Colonic mucosa (tissue), 4 donors: ENCODE measurements around the gene ETHE1. TPM values are rescaled to one million over a fixed set of nuclear protein-coding genes. Genes with fewer than 3 reads are reported as not detected.

Experiments
- DNase-seq: peaks from one replicate; pipeline ENCODE4 v3.0.0-alpha.2; 2020
- H3K27ac ChIP-seq: fragments of 200-600 bp; one replicate; pipeline ENCODE4 v1.8.0; 2021
- H3K27me3 ChIP-seq: fragments of 200-600 bp; one replicate; pipeline ENCODE4 v1.8.0; 2021
- H3K36me3 ChIP-seq: fragments of 200-600 bp; one replicate; pipeline ENCODE4 v1.8.0; 2021
- H3K4me1 ChIP-seq: fragments of 200-600 bp; one replicate; pipeline ENCODE4 v1.8.0; 2021; ENCODE audit warnings: mild to moderate bottlenecking
- H3K4me3 ChIP-seq: fragments of 200-600 bp; one replicate; pipeline ENCODE4 v1.8.0; 2021
- H3K9ac ChIP-seq, 2 donors: one replicate each; pipeline ENCODE4 v1.7.0; 2013; ENCODE audit warnings: control low read depth in 2 of 2, low read depth in 2 of 2, low read length in 2 of 2
- H3K9me3 ChIP-seq: fragments of 200-600 bp; one replicate; pipeline ENCODE4 v1.8.0; 2021
- CTCF ChIP-seq: fragments of 200-600 bp; IDR thresholded peaks from one replicate; pipeline ENCODE4 v1.8.0; 2022; ENCODE audit warnings: antibody characterized with exemption, mild to moderate bottlenecking
- intact Hi-C: fragments of 100-400 bp; cut with DNase I; formaldehyde crosslinking; loops from one replicate; pipeline ENCODE4 v1.14.1; 2022
- total RNA-seq, 2 donors: library from RNA; stranded (reverse); fragmentation: NEBNext Ultra II Directional in 1 of 2; extraction: Animal tissue kit (Norgen Biotek cat#: 25700) in 1 of 2; gene quantifications; one replicate each; pipeline ENCODE4 v1.2.1, GENCODE V29; 2021
- donor health status: healthy.
- donor health status: DM: no; HTN: no; CAD: no.
- donor health status: DM: no; HTN: no; CAD: no.

The ETHE1 gene
- total RNA-seq, 2 donors from 2014 or later, result 482 to 569 TPM

GRCh38 chr19:43554317-43554895 is 27.4 kb upstream of the ETHE1 start:
- Histone ChIP-seq H3K27ac (no peak overlapping the region), H3K9me3 (no peaks in the 10 kb centered on the region), H3K36me3 (peaks cover 5% of the 10 kb centered on the region), H3K4me1 (no peaks in the 10 kb centered on the region), H3K27me3 (no peaks in the 10 kb centered on the region), H3K9ac (no peak overlapping the region), H3K4me3 (no peak overlapping the region)
- no peak for TF ChIP-seq CTCF
- intact Hi-C loops, result no loop called here
- no peak for DNase-seq

GRCh38 chr19:43553656-43554055 is 26.7 kb upstream of the ETHE1 start:
- H3K4me1 ChIP-seq, result no peaks in the 10 kb centered on the region
- no peak for DNase-seq
- peaks cover 5% of the 10 kb centered on the region for H3K36me3 ChIP-seq
- no peak overlapping the region for H3K4me3 ChIP-seq
- intact Hi-C loops, result no loop called here
- TF ChIP-seq CTCF, result no peak
- H3K27ac ChIP-seq, result no peak overlapping the region
- H3K9me3 ChIP-seq, result no peaks in the 10 kb centered on the region
- no peak overlapping the region for H3K9ac ChIP-seq
- no peaks in the 10 kb centered on the region for H3K27me3 ChIP-seq

GRCh38 chr19:43552616-43553015 is 25.6 kb upstream of the ETHE1 start:
- Histone ChIP-seq H3K36me3 (peaks cover 5% of the 10 kb centered on the region), H3K27ac (no peak overlapping the region), H3K9me3 (no peaks in the 10 kb centered on the region), H3K27me3 (no peaks in the 10 kb centered on the region), H3K9ac (no peak overlapping the region), H3K4me1 (no peaks in the 10 kb centered on the region), H3K4me3 (no peak overlapping the region)
- no peak for TF ChIP-seq CTCF
- intact Hi-C loops, result no loop called here
- no peak for DNase-seq

- no peak overlapping the region for H3K9ac ChIP-seq
- TF ChIP-seq CTCF, result no peak
- intact Hi-C loops, result no loop called here
- peaks cover 5% of the 10 kb centered on the region for H3K36me3 ChIP-seq
- no peaks in the 10 kb centered on the region for H3K27me3 ChIP-seq
- H3K27ac ChIP-seq, result no peak overlapping the region
- H3K4me3 ChIP-seq, result no peak overlapping the region
- no peak for DNase-seq
- H3K4me1 ChIP-seq, result no peaks in the 10 kb centered on the region
- no peaks in the 10 kb centered on the region for H3K9me3 ChIP-seq
Measured at GRCh38 chr19:43552198-43552450, 25.1 kb upstream of the ETHE1 start.

GRCh38 chr19:43551399-43552197 is 24.6 kb upstream of the ETHE1 start:
- H3K36me3 ChIP-seq, result peaks cover 5% of the 10 kb centered on the region
- intact Hi-C loops, result no loop called here
- no peak for TF ChIP-seq CTCF

More at GRCh38 chr19:43551399-43552197, 24.6 kb upstream of the ETHE1 start:
- Histone ChIP-seq H3K27me3 (no peaks in the 10 kb centered on the region), H3K9ac (no peak overlapping the region), H3K9me3 (no peaks in the 10 kb centered on the region), H3K4me1 (no peaks in the 10 kb centered on the region), H3K27ac (no peak overlapping the region), H3K4me3 (no peak overlapping the region)
- no peak for DNase-seq
